Gastrocnemius medialis (tissue), 4 donors: ENCODE data around the gene CDPF1. TPM values are rescaled to one million over a fixed set of nuclear protein-coding genes. Genes with fewer than 3 reads are reported as not detected.

ENCODE experiments used
- ATAC-seq, 2 donors: fragments of 150-250 bp; one replicate each; pipeline ENCODE4 v1.9.1; 2016
- DNase-seq, 2 donors: peaks; one replicate each; pipeline ENCODE4 v3.0.0-alpha.2; 2019
- H3K27ac ChIP-seq, 4 donors: fragments of 200-600 bp; sonication (generic); 1 replicate in 1 of 4; 2 replicates in 3 of 4; pipeline ENCODE4 v1.5.1; 2016 to 2018; ENCODE audit warnings: mild to moderate bottlenecking in 2 of 4, moderate library complexity in 1 of 4
- H3K27me3 ChIP-seq, 3 donors: fragments of 200-600 bp; sonication (generic) in 2 of 3; 1 replicate in 1 of 3; 2 replicates in 2 of 3; pipeline versions ENCODE4 v1.5.1 to v1.6.0; 2016 to 2019; ENCODE audit warnings: mild to moderate bottlenecking in 1 of 3, moderate library complexity in 1 of 3
- H3K36me3 ChIP-seq, 2 donors: fragments of 200-600 bp; sonication (generic) in 1 of 2; one replicate each; pipeline ENCODE4 v1.5.1; 2017 to 2018
- H3K4me1 ChIP-seq, 2 donors: fragments of 200-600 bp; sonication (generic) in 1 of 2; one replicate each; pipeline ENCODE4 v1.5.1; 2016 to 2017; ENCODE audit warnings: mild to moderate bottlenecking in 2 of 2
- H3K4me3 ChIP-seq, 4 donors: fragments of 200-600 bp; sonication (generic) in 3 of 4; 1 replicate in 1 of 4; 2 replicates in 3 of 4; pipeline ENCODE4 v1.5.1; 2016 to 2019; ENCODE audit warnings: mild to moderate bottlenecking in 2 of 4
- H3K9me3 ChIP-seq, 3 donors: fragments of 200-600 bp; sonication (generic) in 2 of 3; 1 replicate in 1 of 3; 2 replicates in 2 of 3; pipeline ENCODE4 v1.5.1; 2016 to 2019
- CTCF ChIP-seq, 5 experiments: fragments of 450-650 bp in 3 of 5; fragments of 200-600 bp in 2 of 5; sonication (generic) in 2 of 5; IDR thresholded peaks in 4 of 5; conservative IDR thresholded peaks in 1 of 5; 1 replicate in 4 of 5; 2 replicates in 1 of 5; pipeline ENCODE4 v1.5.1; 2016 to 2019; ENCODE audit warnings: antibody characterized with exemption in 5 of 5, mild to moderate bottlenecking in 3 of 5, moderate library complexity in 3 of 5
- POLR2A ChIP-seq, 2 donors: fragments of 450-650 bp; IDR thresholded peaks; one replicate each; pipeline ENCODE4 v1.6.1; 2017; ENCODE audit warnings: antibody characterized with exemption in 2 of 2, mild to moderate bottlenecking in 2 of 2, moderate library complexity in 2 of 2
- in situ Hi-C, 4 donors: fragments of 200-750 bp; cut with MboI; loops; one replicate each; pipeline versions ENCODE4 v1.15.0 to v1.8.0; 2017; ENCODE audit warnings: low sequenced_read_pairs in 4 of 4
- intact Hi-C: fragments of 100-400 bp; cut with DNase I; formaldehyde crosslinking; loops from one replicate; pipeline ENCODE4 v1.15.1; 2023; ENCODE audit warnings: low total_unique reads
- total RNA-seq, 4 donors: library from RNA; depleted of rRNA; stranded (reverse); fragments of >200 nt; gene quantifications; one replicate each; pipeline versions ENCODE4 v1.1.0 to v1.2.3, GENCODE V29; 2016

Gene CDPF1
- total RNA-seq, 4 donors from 2014 or later: 6.3 to 18.8 (median 12.5) TPM

GRCh38 chr22:46247443-46247975 is 2.6 kb downstream of the CDPF1 start:
- H3K9me3 ChIP-seq: no peaks in the 10 kb centered on the region
- H3K36me3 ChIP-seq: peaks cover 0 to 9% of the 10 kb centered on the region in 2 donors
- ATAC-seq (no peak), DNase-seq (no peak)
- H3K4me3 ChIP-seq: no peak overlapping the region
- intact Hi-C loops (no loop called here), in situ Hi-C loops (no loop called here)
- H3K27ac ChIP-seq: no peak overlapping the region
- peaks cover 19 to 30% of the 10 kb centered on the region in 2 donors for H3K4me1 ChIP-seq
- no peaks in the 10 kb centered on the region for H3K27me3 ChIP-seq
- TF ChIP-seq POLR2A (IDR thresholded peaks at IDR 0.05) (no peak), CTCF (IDR thresholded peaks at IDR 0.05 in 4 of 5, conservative IDR thresholded peaks at IDR 0.05 in 1 of 5) (no peak)

- DNase-seq (no peak), ATAC-seq (no peak)
- Histone ChIP-seq H3K4me3 (no peak overlapping the region), H3K36me3 (peaks cover 0 to 9% of the 10 kb centered on the region in 2 donors), H3K27ac (peak overlapping the region in 2 of 4 donors; percentile 9 to 71), H3K9me3 (no peaks in the 10 kb centered on the region), H3K27me3 (no peaks in the 10 kb centered on the region), H3K4me1 (peaks cover 17 to 31% of the 10 kb centered on the region in 2 donors)
- TF ChIP-seq CTCF (IDR thresholded peaks at IDR 0.05 in 4 of 5, conservative IDR thresholded peaks at IDR 0.05 in 1 of 5) (no peak), POLR2A (IDR thresholded peaks at IDR 0.05) (no peak)
- in situ Hi-C loops: no loop called here
- intact Hi-C loops: no loop called here
Observed at GRCh38 chr22:46246178-46246577, 3.9 kb downstream of the CDPF1 start.

GRCh38 chr22:46245511-46245910 is 4.6 kb downstream of the CDPF1 start:
- no peaks in the 10 kb centered on the region for H3K27me3 ChIP-seq
- TF ChIP-seq POLR2A (IDR thresholded peaks at IDR 0.05) (no peak), CTCF (IDR thresholded peaks at IDR 0.05 in 4 of 5, conservative IDR thresholded peaks at IDR 0.05 in 1 of 5) (no peak)
- peak; percentile 32 to 68 for DNase-seq
- H3K4me1 ChIP-seq: peaks cover 21 to 32% of the 10 kb centered on the region in 2 donors
- in situ Hi-C loops (no loop called here), intact Hi-C loops (no loop called here)
- peaks cover 0 to 9% of the 10 kb centered on the region in 2 donors for H3K36me3 ChIP-seq
- H3K27ac ChIP-seq: peak overlapping the region; percentile 9 to 71 (median 66)
- ATAC-seq: peak in 1 of 2 donors; percentile 44
- H3K9me3 ChIP-seq: no peaks in the 10 kb centered on the region
- H3K4me3 ChIP-seq: no peak overlapping the region

GRCh38 chr22:46244771-46245170 is 5.3 kb downstream of the CDPF1 start:
- peak overlapping the region in 3 of 4 donors; percentile 9 to 71 (median 69) for H3K27ac ChIP-seq
- intact Hi-C loops (no loop called here), in situ Hi-C loops (no loop called here)
- DNase-seq (no peak), ATAC-seq (no peak)
- no peak for TF ChIP-seq CTCF (IDR thresholded peaks at IDR 0.05 in 4 of 5, conservative IDR thresholded peaks at IDR 0.05 in 1 of 5)
- TF ChIP-seq POLR2A (IDR thresholded peaks at IDR 0.05): no peak
- no peak overlapping the region for H3K4me3 ChIP-seq
- H3K36me3 ChIP-seq: peaks cover 0 to 9% of the 10 kb centered on the region in 2 donors
- H3K9me3 ChIP-seq: no peaks in the 10 kb centered on the region
- peaks cover 28 to 40% of the 10 kb centered on the region in 2 donors for H3K4me1 ChIP-seq
- no peaks in the 10 kb centered on the region for H3K27me3 ChIP-seq

- H3K36me3 ChIP-seq: peaks cover 0 to 9% of the 10 kb centered on the region in 2 donors
- intact Hi-C loops: no loop called here
Observed at GRCh38 chr22:46242076-46242475, 8.0 kb downstream of the CDPF1 start.

More at GRCh38 chr22:46242076-46242475, 8.0 kb downstream of the CDPF1 start:
- Histone ChIP-seq H3K9me3 (no peaks in the 10 kb centered on the region), H3K27ac (no peak overlapping the region), H3K4me3 (no peak overlapping the region), H3K4me1 (peaks cover 36 to 46% of the 10 kb centered on the region in 2 donors), H3K27me3 (no peaks in the 10 kb centered on the region)
- in situ Hi-C loops: no loop called here
- DNase-seq (no peak), ATAC-seq (no peak)
- no peak for TF ChIP-seq CTCF (IDR thresholded peaks at IDR 0.05 in 4 of 5, conservative IDR thresholded peaks at IDR 0.05 in 1 of 5)
- TF ChIP-seq POLR2A (IDR thresholded peaks at IDR 0.05): no peak
